GM21390 (cell line): Measurements from ENCODE around the gene XKR7.
"Not testable (repeated sequence)": the region's sequence is repeated elsewhere in the genome, so short reads cannot be mapped to it uniquely, and the experiment has no call there.

ENCODE experiments used
- ATAC-seq: cut with Tn5 transposase; IDR thresholded peaks from one replicate; pipeline ENCODE4 v1.9.1; 2021; ENCODE audit not compliant: unreplicated experiment

XKR7 gene

DNA sequence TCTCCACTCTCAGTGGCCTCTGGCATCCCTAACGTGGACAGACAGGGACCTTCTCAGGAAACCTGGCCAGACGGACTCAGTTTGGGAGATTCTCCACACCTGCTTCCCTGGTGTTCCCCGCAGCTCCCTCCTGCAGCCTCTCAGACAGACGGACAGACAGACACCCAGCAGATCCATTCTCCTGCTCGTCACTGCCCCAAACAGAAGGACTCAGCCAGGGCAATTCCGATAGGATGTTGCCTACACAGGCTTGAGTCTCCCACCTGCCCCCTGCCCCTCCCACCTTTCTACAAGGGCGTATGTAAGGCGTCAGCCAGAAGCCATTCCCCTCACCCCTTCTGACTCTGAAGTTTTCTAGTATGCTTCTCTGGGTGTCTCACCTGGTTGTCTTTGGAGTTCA is 42.7 kb downstream of the XKR7 start:
- ATAC-seq = no peak

DNA sequence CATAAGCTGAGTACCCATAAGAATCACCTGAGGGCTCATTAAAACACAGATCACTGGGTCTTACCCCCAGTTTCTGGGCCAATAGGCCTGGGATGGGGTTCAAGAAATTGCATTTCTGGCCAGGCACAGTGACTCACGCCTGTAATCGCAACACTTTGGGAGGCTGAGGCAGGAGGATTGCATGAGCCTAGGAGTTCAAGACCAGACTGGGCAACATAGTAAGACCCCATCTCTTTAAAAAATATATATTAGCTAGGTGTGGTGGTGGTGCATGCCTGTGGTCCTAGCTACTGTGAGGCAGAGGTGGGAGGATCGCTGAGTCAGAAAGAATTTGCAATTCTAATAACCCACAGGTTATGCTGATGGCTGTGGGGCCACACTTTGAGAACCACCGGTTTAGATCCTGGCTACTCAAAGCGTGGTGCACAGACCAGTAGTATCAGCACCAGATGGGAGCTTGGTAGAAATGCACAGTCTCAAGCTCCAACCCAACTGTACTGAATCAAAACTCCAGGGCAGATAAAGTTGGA is 44.3 kb downstream of the XKR7 start:
- ATAC-seq = no peak

DNA sequence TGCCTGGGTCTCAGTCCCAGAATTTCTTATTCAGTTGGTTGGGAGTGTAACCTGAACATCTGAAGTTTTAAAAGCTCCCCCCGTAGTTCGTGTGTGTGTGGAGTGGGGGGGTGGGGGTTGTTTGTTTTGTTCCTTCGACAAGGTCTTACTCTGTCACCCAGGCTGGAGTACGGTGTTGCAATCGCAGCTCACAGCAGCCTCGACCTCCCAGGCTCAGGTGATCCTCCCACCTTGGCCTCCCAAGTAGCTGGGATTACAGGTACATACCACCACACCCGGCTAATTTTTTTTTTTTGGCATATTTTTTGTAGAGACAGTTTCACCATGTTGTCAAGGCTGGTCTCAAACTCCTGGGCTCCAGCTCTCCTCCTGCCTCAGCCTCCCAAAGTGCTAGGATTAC is 45.4 kb downstream of the XKR7 start:
- no peak for ATAC-seq

DNA sequence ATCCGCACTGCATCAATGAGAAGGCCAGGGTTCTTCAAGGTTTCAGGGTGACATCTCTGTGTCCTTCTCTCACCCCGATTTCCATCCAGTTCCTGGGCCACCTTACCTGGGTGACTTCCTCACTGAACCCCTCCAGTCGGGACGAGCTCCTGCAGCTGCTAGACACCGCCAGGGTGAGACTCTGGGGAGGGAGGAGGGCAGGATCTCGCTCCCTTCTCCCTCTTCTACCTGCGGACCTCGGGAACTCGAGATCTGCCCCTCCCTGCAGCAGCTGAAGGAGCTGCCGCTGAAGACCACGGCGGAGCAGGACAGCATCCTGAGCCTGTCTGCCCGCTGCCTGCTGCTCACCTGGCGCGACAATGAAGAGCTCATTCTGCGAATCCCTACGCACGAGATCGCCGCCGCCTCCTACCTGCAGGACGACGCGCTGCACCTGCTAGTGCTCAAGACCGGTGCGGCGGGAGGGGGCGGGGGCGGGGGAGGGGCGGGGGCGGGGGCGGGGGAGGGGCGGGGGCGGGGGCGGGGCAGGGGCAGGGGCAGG is 49.8 kb downstream of the XKR7 start:
- ATAC-seq = no peak

DNA sequence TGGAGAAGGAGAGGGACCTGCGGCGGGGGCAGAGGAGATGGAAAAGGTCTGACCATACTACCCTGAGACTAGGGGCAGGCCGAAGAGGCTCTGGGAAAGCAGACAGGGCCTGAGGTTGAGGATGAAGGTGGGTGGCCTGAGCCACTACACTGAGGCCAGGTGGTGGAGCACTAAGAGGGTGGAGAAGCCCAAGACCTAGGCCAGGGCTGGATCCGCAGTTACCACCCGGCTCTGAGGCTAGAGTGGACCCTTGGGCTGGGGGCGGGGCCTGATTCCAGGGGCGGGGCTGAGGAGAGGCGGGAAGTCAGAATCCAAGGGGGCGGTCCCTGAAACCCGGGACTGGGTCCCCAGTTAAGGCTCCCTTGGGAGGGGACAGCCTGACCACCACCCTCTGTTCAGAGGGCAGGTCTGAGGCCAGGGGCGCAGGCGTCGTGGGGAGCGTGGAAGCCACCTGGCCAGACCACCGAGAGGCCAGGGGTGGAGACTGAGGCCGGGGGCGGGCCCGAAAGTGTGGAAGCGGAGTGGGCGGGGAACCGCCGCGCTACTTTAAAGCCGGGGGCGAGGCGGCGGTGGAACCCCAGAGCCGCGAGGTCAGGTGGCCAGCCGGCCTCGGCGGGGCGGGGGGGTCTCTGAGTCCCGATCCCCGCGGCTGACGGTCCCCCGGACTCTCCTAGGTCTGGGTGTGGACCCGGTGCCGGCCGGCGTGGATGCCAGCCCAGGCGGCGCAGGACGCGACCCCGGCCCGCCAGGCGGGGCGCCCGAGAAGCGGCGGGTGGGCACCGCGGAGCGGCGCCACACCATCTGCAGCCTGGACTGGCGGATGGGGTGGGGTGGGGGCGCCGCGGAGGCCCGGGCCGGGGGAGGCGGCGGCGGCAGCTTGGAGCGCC is 50.6 kb downstream of the XKR7 start:
- ATAC-seq = no peak

DNA sequence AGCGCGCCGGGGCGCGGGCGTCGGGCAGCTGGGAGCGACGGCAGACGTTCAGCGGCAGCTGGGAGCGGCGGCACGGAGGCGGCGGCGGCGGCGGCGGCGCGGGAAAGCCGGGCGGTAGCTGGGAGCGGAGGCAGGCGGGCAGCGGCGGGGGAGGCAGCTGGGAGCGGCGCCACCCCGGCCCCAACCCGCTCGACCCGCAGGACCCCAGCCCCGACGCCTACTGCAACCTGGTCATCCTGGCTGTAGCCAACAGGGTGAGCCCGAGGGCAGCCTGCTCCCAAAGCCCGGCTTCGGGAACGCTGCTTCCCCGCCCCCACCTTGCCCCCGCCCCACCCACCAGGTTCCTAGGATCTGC is 51.2 kb downstream of the XKR7 start:
- ATAC-seq = no peak

DNA sequence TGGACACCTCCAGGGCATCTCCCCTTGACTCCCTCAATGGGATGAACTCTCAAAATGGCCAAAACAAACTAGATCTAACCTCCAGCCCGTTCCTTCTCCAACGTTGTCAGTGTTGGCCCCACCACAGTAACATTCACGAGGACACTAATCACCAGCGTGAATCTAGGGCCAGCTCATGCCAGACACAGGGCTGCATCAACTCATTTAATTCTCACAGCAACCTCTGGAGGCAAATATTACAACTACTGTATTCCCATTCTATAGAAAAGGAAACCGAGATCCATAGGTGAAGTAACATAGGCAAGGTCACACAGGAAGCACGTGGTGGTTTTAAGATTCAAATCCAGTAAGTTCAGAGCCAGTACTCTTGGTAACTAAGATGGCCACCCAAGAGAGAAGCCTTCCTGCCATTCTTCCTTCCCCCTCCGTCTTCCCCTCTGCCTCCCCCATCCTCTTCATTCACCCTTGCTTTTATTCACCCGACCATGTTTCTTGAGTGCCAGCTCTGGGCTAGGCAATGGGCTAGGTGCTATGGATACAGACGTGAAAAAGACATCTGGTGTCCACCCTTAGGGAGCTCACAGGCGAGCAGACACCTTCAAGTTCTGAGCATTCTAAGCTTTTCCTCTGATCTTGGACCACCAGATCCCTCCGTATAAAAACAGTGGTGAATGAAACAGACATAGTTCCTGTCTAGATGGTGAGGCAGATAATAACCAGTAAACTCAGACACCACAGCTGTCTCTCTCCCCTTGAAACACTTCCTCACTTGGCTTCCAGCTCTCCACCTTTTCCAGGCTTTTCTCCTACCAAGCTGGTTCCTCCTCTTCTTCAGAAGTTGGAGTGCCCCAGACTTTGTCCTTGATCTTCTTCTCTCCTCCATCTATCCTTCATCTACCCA is 51.9 kb downstream of the XKR7 start:
- no peak for ATAC-seq

DNA sequence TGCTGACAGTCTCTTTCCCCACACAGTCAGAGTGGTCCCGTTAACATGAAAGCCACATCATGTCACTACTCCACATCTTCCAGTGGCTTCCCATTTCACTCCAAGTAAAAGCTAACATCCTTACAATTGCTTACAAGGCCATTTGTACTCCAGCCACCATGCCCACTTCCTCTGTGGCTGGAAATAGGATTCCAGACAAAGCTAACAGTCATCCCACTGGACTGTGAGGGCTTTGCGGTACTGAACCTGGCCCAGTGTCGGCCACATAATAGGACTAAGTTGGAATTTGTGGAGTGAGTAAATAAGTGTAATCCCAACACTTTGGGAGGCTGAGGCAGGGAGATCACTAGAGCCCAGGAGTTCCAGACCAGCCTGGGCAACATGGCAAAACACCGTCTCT is 53.1 kb downstream of the XKR7 start:
- no peak for ATAC-seq

DNA sequence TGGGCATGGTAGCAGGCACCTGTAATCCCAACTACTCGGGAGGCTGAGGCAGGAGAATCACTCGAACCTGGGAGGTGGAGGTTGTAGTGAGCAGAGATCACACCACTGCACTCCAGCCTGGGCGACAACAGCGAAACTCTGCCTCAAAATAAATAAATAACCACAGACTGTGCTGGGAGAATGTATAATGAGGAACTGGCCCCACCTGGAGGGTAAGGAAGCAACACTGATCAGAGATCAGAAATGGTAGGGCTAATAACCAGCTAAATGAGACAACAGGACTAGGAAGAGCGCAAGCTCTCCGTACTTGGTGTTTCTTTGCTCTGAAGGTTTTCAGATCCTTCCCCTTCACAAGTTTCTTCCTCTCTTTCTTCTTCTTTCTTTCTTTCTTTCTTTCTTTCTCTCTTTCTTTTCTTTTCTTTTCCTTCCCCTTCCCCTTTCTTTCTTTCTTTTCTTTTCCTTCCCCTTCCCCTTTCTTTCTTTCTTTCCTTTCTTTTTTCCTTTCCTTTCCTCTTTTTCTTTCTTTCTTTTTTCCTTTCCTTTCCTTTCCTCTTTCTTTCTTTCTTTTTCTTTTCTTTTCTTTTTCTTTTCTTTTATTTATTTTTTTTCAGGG is 56.8 kb downstream of the XKR7 start:
- no peak for ATAC-seq

DNA sequence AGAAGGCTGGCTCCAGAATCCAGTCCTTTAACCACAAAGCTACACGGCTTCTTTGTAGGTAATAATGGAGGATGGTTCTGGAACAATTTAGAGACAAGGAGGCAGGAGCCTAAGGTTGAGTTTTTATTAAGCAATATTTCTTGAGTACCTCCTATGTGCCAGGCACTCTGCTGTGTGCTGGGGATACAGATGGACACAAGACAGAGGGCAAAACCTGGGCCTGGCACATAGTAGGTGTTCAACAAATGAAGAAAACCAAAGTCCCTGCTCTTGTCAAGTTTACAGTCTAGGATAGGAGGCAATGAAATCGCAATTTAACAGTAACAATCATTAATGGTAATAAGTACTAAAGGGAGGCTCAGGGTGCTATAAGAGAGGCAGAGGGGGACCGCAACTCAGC is 59.7 kb downstream of the XKR7 start:
- ATAC-seq = no peak

DNA sequence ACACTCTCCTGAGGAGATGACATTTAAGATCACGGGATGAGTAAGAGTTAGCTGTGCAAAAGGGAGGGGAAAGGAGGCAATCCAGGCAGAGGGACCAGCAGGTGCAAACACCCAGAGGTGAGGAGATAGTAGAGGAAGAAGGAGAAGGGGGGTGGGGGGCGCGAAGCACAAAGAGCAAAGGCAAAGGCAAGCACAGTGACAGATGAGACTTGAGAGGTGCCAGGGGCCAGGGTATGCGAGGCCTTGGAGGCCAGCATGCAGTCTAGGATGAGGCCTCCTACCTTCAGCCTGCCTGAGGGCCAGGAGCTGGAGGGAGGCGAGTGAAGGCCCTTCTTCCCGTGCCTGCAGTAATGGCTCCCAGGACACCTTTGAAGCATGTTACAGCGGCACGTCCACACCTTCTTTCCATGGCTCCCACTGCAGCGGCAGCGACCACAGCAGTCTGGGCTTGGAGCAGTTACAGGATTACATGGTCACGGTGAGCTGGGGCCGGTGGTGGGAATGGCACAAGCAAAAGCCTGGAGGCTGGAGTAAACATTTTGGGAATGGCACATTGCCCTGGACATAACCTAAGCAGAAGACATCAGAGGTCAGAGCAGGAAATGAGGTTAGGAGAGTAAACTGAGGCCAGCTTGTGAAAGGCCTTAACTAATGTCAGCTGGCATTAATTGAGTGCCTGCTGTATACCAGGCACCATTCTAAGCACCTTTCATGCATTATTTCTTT is 60.9 kb downstream of the XKR7 start:
- no peak for ATAC-seq

DNA sequence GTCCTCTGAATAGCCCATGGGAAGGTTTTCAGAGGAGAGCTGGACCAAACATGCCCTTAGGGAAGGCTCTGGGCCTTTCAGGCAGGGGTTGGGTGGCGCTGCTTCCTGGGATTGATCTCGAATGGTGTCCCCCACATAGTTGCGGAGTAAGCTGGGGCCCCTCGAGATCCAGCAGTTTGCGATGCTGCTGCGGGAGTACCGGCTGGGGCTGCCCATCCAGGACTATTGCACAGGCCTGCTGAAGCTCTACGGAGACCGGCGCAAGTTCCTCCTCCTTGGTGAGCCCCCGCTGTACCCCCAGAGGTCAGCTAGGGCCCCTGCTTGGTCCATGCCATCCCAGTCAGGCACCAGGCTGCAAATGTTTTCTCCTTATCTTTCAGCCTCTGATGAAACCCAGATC is 61.6 kb downstream of the XKR7 start:
- ATAC-seq = no peak

DNA sequence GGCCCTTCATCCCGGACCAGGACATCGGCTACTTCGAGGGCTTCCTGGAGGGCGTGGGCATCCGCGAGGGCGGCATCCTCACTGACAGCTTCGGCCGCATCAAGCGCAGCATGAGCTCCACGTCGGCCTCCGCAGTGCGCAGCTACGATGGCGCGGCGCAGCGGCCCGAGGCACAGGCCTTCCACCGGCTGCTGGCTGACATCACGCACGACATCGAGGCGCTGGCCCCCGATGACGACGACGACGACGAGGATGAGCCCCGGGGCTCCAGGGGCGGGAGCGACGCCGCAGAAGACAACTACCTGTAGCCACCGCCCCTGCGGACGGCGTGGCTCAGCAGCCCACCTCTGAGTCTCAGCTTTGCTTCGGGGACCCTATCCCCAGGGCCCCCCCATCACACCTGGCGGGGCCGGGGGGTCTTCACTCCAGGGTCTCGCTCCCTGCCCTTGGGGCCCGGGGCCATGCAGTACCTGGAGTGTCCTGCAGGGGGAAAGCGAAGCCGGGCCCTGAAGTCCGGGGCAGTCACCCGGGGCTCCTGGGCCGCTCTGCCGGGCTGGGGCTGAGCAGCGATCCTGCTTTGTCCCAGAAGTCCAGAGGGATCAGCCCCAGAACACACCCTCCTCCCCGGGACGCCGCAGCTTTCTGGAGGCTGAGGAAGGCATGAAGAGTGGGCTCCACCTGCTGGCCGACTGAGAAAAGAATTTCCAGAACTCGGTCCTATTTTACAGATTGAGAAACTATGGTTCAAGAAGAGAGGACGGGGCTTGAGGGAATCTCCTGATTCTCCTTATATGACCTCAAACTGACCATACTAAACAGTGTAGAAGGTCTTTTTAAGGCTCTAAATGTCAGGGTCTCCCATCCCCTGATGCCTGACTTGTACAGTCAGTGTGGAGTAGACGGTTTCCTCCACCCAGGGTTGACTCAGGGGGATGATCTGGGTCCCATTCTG is 63.3 kb downstream of the XKR7 start:
- ATAC-seq = no peak

DNA sequence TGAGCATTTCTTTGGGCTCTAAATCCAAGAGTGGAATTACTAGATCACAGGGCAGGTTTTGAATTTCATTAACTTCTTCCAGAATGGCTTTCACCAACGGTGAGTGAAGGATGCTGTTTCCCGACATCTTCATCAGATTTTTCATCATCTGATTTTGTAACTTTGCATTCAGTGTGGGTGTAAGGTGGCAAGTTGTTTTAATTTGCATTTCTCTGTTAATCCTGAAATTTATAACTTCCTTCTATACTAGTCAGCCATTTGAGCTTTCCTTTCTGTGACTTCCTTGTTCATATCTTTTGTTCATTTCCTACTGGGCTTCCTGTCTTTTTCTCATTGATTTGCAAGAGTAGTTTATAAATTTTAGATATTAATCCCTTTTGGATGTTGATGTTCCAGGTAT is 65.4 kb downstream of the XKR7 start:
- no peak for ATAC-seq

DNA sequence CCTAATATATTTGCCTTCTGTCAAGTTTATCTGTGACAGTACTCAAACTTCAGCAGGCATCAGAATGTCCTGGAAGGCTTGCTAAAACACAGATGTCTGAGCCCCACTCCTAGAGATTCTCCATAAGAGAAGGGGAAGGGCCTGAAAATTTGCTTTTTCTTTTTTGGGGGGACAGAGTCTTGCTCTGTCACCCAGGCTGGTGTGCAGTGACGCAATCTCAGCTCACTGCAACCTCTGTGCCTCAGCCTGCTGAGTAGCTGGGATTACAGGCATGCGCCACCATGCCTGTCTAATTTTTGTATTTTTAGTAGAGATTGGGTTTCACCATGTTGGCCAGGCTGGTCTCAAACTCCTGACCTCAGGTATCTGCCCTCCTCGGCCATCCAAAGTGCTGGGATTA is 65.8 kb downstream of the XKR7 start:
- ATAC-seq = not testable (repeated sequence)

DNA sequence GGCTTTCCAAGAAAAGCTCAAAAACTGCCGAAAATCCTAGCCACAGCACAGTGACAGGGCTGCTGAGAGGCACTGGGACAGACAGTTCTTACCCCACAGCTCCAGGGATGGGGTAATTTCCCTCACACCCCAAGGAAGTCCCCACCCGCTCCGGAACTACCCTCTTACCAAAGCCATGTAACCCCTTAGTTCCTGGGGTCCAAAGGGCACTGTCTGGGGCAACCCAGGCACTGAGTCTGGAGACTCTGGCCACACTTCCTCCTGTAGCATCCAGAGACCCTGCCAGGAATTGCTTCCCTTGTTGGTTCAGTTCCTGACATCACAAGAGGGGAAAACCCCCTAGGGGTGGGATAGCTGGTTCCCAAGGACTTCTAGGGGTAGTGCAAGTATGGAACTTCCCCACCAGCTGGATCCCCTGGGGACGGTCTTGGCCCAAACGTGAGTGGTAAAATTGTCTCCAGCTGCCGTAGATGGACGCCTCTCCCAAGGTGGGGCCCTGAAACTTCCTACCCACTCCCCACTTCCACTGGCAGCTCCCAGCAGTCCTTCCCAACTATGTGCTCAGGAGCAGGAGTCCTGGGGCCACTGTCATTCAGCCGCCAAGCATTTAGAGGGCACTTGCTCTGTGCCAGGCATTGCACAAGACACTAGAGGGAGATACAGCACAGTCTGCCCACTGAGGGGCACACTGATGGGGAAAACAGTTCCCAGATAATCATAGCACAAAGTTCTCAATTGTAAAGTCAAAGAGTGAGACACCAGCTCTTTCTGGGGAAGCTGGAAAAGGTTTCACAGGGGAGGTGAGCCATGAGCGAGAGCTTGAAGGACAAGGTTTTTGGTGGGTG is 66.9 kb downstream of the XKR7 start:
- no peak for ATAC-seq

DNA sequence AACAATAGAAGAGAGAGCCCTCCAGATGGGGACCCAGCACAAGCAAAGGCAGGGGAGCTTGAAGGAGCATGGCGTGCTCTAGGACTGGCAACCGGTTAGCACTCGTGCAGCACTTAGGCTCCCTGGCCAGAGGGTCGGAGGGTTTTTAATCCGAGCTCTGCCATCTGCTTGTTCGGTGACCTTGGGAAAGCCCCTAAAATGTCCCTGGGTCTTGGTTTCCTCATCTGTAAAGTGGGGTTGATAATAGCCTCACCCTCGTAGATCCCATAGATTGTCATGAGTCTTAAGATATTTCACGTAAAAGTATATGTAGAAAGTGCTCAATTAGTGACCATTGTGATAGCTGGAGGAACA is 67.5 kb downstream of the XKR7 start:
- ATAC-seq = no peak

DNA sequence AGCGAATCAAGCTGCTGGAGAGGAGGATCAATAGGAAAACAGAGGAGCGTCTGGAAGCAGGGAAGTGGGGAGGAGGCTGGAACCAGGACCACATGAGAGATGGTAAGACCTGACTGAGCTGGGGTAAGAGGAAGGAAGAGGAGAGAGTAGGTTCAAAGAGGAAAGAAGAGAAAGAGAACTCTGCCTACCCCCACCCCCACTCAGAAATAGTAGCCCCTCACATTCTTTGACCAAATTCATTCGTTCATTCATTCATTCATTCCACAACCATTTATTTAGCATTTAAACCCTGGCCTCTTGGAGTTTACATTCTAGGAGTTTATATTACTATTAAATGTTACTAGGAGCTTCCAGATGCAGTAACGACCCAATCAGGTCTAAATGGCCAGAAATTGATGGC is 68.3 kb downstream of the XKR7 start:
- ATAC-seq = no peak
